Neural cell (in vitro differentiated cells): ENCODE measurements around the gene QDPR. TPM values are rescaled to one million over a fixed set of nuclear protein-coding genes. Genes with fewer than 3 reads are reported as not detected.

Experiments
- H2AFZ ChIP-seq: fragments of 200-600, 300-800 bp; sonication (generic), shearing (Covaris generic); 2 replicates; pipeline ENCODE4 v1.6.0; 2014; ENCODE audit warnings: low read depth, mild to moderate bottlenecking, antibody characterized with exemption, low read length, moderate library complexity
- H3F3A ChIP-seq: fragments of 200-600 bp; shearing (Covaris generic); 2 replicates; pipeline ENCODE4 v1.6.1; 2016; ENCODE audit warnings: mild to moderate bottlenecking, moderate library complexity, mixed read lengths, antibody characterized with exemption, low read length; ENCODE audit not compliant: insufficient read depth, poor library complexity, severe bottlenecking
- H3K27ac ChIP-seq: fragments of 200-600, 300-800 bp; sonication (generic), shearing (Covaris generic); 2 replicates; pipeline ENCODE4 v1.5.1; 2014; ENCODE audit warnings: mild to moderate bottlenecking, low read length, moderate library complexity
- H3K27me3 ChIP-seq: fragments of 300-800, 200-600 bp; sonication (generic), shearing (Covaris generic); 2 replicates; pipeline ENCODE4 v1.6.0; 2014; ENCODE audit warnings: mild to moderate bottlenecking, low read depth, low read length, moderate library complexity; ENCODE audit not compliant: insufficient read depth
- H3K36me3 ChIP-seq: fragments of 300-800, 200-600 bp; sonication (generic), shearing (Covaris generic); 2 replicates; pipeline ENCODE4 v1.5.1; 2014; ENCODE audit warnings: mild to moderate bottlenecking, antibody characterized with exemption, low read length, moderate library complexity; ENCODE audit not compliant: insufficient read depth
- H3K4me2 ChIP-seq: fragments of 300-800, 200-600 bp; sonication (generic), shearing (Covaris generic); 2 replicates; pipeline ENCODE4 v1.6.0; 2014; ENCODE audit warnings: mild to moderate bottlenecking, low read length
- H3K4me3 ChIP-seq: fragments of 300-800, 200-600 bp; sonication (generic), shearing (Covaris generic); 2 replicates; pipeline ENCODE4 v1.5.1; 2014; ENCODE audit warnings: mild to moderate bottlenecking, low read length, moderate library complexity
- H3K79me2 ChIP-seq: fragments of 200-600 bp; shearing (Covaris generic); replicated peaks from 2 replicates; pipeline ENCODE4 v1.6.0; 2014; ENCODE audit warnings: mild to moderate bottlenecking, low read length, moderate library complexity; ENCODE audit not compliant: insufficient read depth
- H3K9ac ChIP-seq: fragments of 300-800, 200-600 bp; sonication (generic), shearing (Covaris generic); 2 replicates; pipeline ENCODE4 v1.6.1; 2016; ENCODE audit warnings: mild to moderate bottlenecking, low read length, mixed read lengths
- H3K9me2 ChIP-seq: fragments of 200-600 bp; shearing (Covaris generic); 2 replicates; pipeline ENCODE4 v1.6.1; 2016; ENCODE audit warnings: mild to moderate bottlenecking, low read length, mixed read lengths; ENCODE audit not compliant: insufficient read depth
- H3K9me3 ChIP-seq: fragments of 200-600, 300-800 bp; sonication (generic), shearing (Covaris generic); 2 replicates; pipeline ENCODE4 v1.6.1; 2016; ENCODE audit warnings: mild to moderate bottlenecking, mixed run types, low read length, moderate library complexity, mixed read lengths
- H4K20me1 ChIP-seq: fragments of 200-600 bp; shearing (Covaris generic); 2 replicates; pipeline ENCODE4 v1.6.1; 2016; ENCODE audit warnings: mild to moderate bottlenecking, mixed run types; ENCODE audit not compliant: insufficient read depth
- CTCF ChIP-seq: fragments of 450-650 bp; IDR thresholded peaks from 2 replicates; pipeline ENCODE4 v1.5.1; 2014; ENCODE audit warnings: antibody characterized with exemption, mild to moderate bottlenecking, moderate library complexity; ENCODE audit not compliant: poor library complexity, severe bottlenecking
- EP300 ChIP-seq: fragments of 450-650 bp; conservative IDR thresholded peaks from 2 replicates; pipeline ENCODE4 v1.6.1; 2014; ENCODE audit warnings: antibody characterized with exemption, mild to moderate bottlenecking, moderate library complexity; ENCODE audit not compliant: poor library complexity, severe bottlenecking
- EZH2 ChIP-seq: fragments of 200-600, 300-800 bp; shearing (Covaris generic), sonication (generic); IDR thresholded peaks from 2 replicates; pipeline ENCODE4 v1.6.1; 2014; ENCODE audit warnings: antibody characterized with exemption, low read length, borderline replicate concordance, mild to moderate bottlenecking; ENCODE audit not compliant: insufficient read depth, poor library complexity, severe bottlenecking
- MXI1 ChIP-seq: fragments of 450-650 bp; conservative IDR thresholded peaks from 2 replicates; pipeline ENCODE4 v1.6.1; 2014; ENCODE audit warnings: antibody characterized with exemption, mild to moderate bottlenecking; ENCODE audit not compliant: poor library complexity, severe bottlenecking
- POLR2AphosphoS5 ChIP-seq: IDR thresholded peaks from 2 replicates; pipeline ENCODE4 v1.6.1; 2012
- RAD21 ChIP-seq: fragments of 450-650 bp; conservative IDR thresholded peaks from 2 replicates; pipeline ENCODE4 v1.6.1; 2014; ENCODE audit warnings: antibody characterized with exemption, mild to moderate bottlenecking, moderate library complexity
- REST ChIP-seq: IDR thresholded peaks from 2 replicates; pipeline ENCODE4 v1.6.1; 2012; ENCODE audit warnings: borderline replicate concordance
- SMC3 ChIP-seq: fragments of 450-650 bp; conservative IDR thresholded peaks from 2 replicates; pipeline ENCODE4 v1.6.1; 2014; ENCODE audit warnings: antibody characterized with exemption, mild to moderate bottlenecking, moderate library complexity; ENCODE audit not compliant: poor library complexity
- TAF1 ChIP-seq: IDR thresholded peaks from 2 replicates; pipeline ENCODE4 v1.6.1; 2012; ENCODE audit warnings: low read depth
- polyA plus RNA-seq: library from polyadenylated mRNA; depleted of rRNA; stranded (reverse); fragments of >200 nt; gene quantifications from 2 replicates; pipeline ENCODE4 v1.2.3, GENCODE V29; 2014

The QDPR gene
- polyA plus RNA-seq, 1 donor from 2014 or later, result 37.3 TPM

DNA sequence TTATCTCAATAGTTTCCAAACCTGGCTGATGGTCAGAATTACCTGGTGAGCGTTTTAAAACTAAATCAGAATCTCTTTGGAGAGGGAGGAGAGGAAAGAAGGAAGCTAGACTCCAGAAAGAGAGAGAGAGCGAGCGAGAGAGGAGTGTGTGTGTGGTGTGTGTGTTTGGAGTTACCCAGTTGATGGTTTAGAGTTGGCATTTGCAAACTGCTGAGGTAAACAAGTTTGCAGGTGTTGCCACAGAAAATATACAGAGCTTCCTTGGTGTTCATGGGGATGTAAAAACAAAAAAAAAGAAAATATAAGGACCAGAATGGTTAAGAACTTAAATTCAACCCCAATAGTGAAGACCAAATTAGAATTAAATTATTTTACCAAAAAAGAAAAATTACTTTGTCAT, 38.7 kb upstream of the QDPR start:
- H3K27me3 ChIP-seq, result no peaks in the 10 kb centered on the region
- H3K36me3 ChIP-seq, result no peaks in the 10 kb centered on the region
- H3K79me2 ChIP-seq, result no peaks in the 10 kb centered on the region
- H3K9me2 ChIP-seq, result no peaks in the 10 kb centered on the region
- H3F3A ChIP-seq, result no peaks in the 10 kb centered on the region
- H3K4me3 ChIP-seq, result no peak overlapping the region
- no peak for TF ChIP-seq EP300
- no peaks in the 10 kb centered on the region for H4K20me1 ChIP-seq
- H3K27ac ChIP-seq, result no peak overlapping the region
- H2AFZ ChIP-seq, result no peak overlapping the region
- no peaks in the 10 kb centered on the region for H3K9me3 ChIP-seq
- no peak overlapping the region for H3K4me2 ChIP-seq
- no peak overlapping the region for H3K9ac ChIP-seq

DNA sequence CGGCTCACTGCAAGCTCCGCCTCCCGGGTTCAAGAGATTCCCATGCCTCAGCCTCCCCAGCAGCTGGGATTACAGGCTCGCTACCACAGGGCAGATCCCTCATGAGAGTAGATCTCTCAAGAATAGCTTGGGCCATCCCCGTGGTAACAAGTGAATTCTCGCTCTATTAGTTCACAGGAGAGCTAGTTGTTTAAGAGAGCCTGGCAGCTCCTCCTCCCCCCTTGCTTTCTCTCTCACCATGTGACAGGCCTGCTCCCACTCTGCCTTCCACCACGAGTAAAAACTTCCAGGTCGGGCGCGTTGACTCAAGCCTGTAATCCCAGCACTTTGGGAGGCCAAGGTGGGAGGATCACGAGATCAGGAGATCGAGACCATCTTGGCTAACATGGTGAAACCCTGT, 34.8 kb upstream of the QDPR start:
- no peak overlapping the region for H3K9ac ChIP-seq
- no peak overlapping the region for H2AFZ ChIP-seq
- TF ChIP-seq POLR2AphosphoS5, result no peak
- H3F3A ChIP-seq, result no peaks in the 10 kb centered on the region
- H3K27me3 ChIP-seq, result no peaks in the 10 kb centered on the region
- H3K9me2 ChIP-seq, result no peaks in the 10 kb centered on the region
- H3K27ac ChIP-seq, result no peak overlapping the region
- H3K9me3 ChIP-seq, result no peaks in the 10 kb centered on the region
- H3K79me2 ChIP-seq, result no peaks in the 10 kb centered on the region
- no peak overlapping the region for H3K4me2 ChIP-seq
- H3K36me3 ChIP-seq, result no peaks in the 10 kb centered on the region
- H4K20me1 ChIP-seq, result no peaks in the 10 kb centered on the region
- no peak overlapping the region for H3K4me3 ChIP-seq

GRCh38 chr4:17546222-17546621, 34.3 kb upstream of the QDPR start:
- Histone ChIP-seq H3K4me2 (no peak overlapping the region), H3K4me3 (no peak overlapping the region), H3K9me3 (no peaks in the 10 kb centered on the region), H3K9me2 (no peaks in the 10 kb centered on the region), H4K20me1 (no peaks in the 10 kb centered on the region), H3K27ac (no peak overlapping the region), H3K79me2 (no peaks in the 10 kb centered on the region), H3K9ac (no peak overlapping the region), H3K36me3 (no peaks in the 10 kb centered on the region), H2AFZ (no peak overlapping the region), H3K27me3 (no peaks in the 10 kb centered on the region), H3F3A (no peaks in the 10 kb centered on the region)
- no peak for TF ChIP-seq REST
- no peak for TF ChIP-seq EP300
- TF ChIP-seq TAF1, result no peak
- TF ChIP-seq SMC3, result no peak
- no peak for TF ChIP-seq RAD21
- no peak for TF ChIP-seq POLR2AphosphoS5
- no peak for TF ChIP-seq CTCF
- no peak for TF ChIP-seq EZH2
- TF ChIP-seq MXI1, result no peak
